Esophagus squamous epithelium (tissue), 4 donors: ENCODE measurements around the gene ZSCAN32.

Source experiments
- CTCF ChIP-seq, 6 experiments: fragments of 450-650 bp in 4 of 6; fragments of 200-600 bp in 2 of 6; sonication (generic) in 2 of 6; IDR thresholded peaks; one replicate each; pipeline ENCODE4 v1.5.1; 2016 to 2019; ENCODE audit warnings: antibody characterized with exemption in 6 of 6, mild to moderate bottlenecking in 4 of 6, moderate library complexity in 4 of 6
- POLR2A ChIP-seq, 4 donors: fragments of 450-650 bp; IDR thresholded peaks; one replicate each; pipeline ENCODE4 v1.6.1; 2017; ENCODE audit warnings: antibody characterized with exemption in 4 of 4, mild to moderate bottlenecking in 4 of 4, moderate library complexity in 3 of 4

DNA sequence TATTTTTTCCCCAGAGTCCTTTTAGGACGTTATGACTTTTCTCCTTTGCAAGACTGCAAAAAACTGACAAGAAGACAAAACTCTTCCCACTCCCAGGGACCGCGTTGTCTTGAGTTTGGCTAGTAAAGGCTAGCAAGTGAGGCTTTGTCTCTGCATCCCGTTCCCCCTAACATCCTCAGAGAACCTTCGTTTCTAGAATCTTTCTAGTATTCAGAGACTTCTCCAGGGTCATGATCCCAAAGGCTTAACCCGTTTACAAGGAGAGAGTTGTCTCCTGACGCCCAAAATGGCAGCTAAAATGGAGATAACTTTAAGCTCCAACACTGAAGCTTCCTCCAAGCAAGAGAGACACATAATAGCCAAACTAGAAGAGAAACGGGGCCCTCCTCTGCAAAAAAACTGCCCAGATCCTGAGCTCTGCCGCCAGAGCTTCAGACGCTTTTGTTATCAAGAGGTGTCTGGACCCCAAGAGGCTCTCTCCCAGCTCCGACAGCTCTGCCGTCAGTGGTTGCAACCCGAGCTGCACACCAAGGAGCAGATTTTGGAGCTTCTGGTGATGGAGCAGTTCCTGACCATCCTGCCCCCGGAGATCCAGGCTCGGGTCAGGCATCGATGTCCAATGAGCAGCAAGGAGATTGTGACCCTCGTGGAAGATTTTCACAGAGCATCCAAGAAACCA lies 1.1 kb upstream of the ZSCAN32 start:
- TF ChIP-seq POLR2A (IDR thresholded peaks at IDR 0.05), result no peak
- TF ChIP-seq CTCF (IDR thresholded peaks at IDR 0.05), result no peak
